Measurements from ENCODE around the gene TBCD. TPM values are rescaled to one million over a fixed set of nuclear protein-coding genes. Genes with fewer than 3 reads are reported as not detected.

TBCD gene
- total and polyA plus RNA-seq, 9 of the 15 experiments (the other 6 are each of a cell fraction or from before 2014, with no cell fraction given), result 8.9 to 98.5 (median 28.0) TPM

- intact Hi-C loops (cut with micrococcal nuclease), result no loop called here
Measured at GRCh38 chr17:82880620-82881323, 128.9 kb downstream of the TBCD start.

GRCh38 chr17:82881324-82881823 lies 129.5 kb downstream of the TBCD start:
- peak overlapping the region in 1 of 2 experiments; percentile 4; a peak in 1 of 4 replicates for H3K9ac ChIP-seq (ENCODE audit: insufficient read depth in 1 of 2, low read depth in 2 of 2, low read length in 2 of 2)
- ChIA-PET POLR2A (interaction anchor here (1.0 kb wide), 1 partner anchor 11 kb away, joined by 3 read pairs; no protein-coding TSS in a partner anchor), CTCF (ENCODE audit: low intra/inter-chr PET ratio) (no interaction called here)
- in situ Hi-C loops (cut with MboI) (no loop called here), intact Hi-C loops (cut with micrococcal nuclease) (no loop called here)
- no peak overlapping the region for H3K27ac ChIP-seq (ENCODE audit: extremely low read depth, low read depth, low read length)
- DNase-seq (ENCODE audit: extremely low read depth in 1 of 4, low spot score in 3 of 4) (no peak), FAIRE-seq (no peak), ATAC-seq (no peak)
- 94% methylated on average over 21 of the region's 21 CpGs for WGBS (ENCODE audit: insufficient coverage, low coverage, missing lambda C conversion rate)
- no peak for TF ChIP-seq ZNF217 (CRISPR knock-in tag; IDR thresholded peaks at IDR 0.05)
- 0 out of 2 replicates have a peak, but pooled peaks have one; percentile 21 for TF ChIP-seq ZFX (CRISPR knock-in tag; IDR thresholded peaks at IDR 0.05)
- no peaks in the 10 kb centered on the region for H3K9me3 ChIP-seq (replicated peaks; ENCODE audit: control insufficient read depth, insufficient read depth, low read depth, low read length)
- no peak overlapping the region for H3K4me3 ChIP-seq
- no peak overlapping the region for H3K4me2 ChIP-seq (ENCODE audit: insufficient read depth, low read length)
- no peaks in the 10 kb centered on the region for H4K20me1 ChIP-seq (replicated peaks; ENCODE audit: control insufficient read depth, insufficient read depth, low read length)
- peaks cover 17% of the 10 kb centered on the region; the same call in 2 of the 3 replicates for H3K36me3 ChIP-seq (ENCODE audit: control insufficient read depth, insufficient read depth, low read length)
- peaks cover 39% of the 10 kb centered on the region for H3K79me2 ChIP-seq (ENCODE audit: control insufficient read depth, insufficient read depth, low read length)
- no peaks in the 10 kb centered on the region for H3K9me1 ChIP-seq (ENCODE audit: control insufficient read depth, insufficient read depth, low read length)
- no peak overlapping the region for H2AFZ ChIP-seq (ENCODE audit: low read depth, low read length)
- BruUV-seq (replicated peaks), result no TSS peak
- H3K4me1 ChIP-seq (replicated peaks in 1 of 2; ENCODE audit: control insufficient read depth in 2 of 2, insufficient read depth in 2 of 2, low read length in 2 of 2), result peaks cover 31 to 63% of the 10 kb centered on the region in 2 experiments
- H3K27me3 ChIP-seq (ENCODE audit: control insufficient read depth in 2 of 2, insufficient read depth in 2 of 2, low read length in 2 of 2), result no peaks in the 10 kb centered on the region

More at GRCh38 chr17:82880620-82881323, 128.9 kb downstream of the TBCD start:
- ChIA-PET POLR2A (interaction anchor here (1.0 kb wide), 1 partner anchor 11 kb away, joined by 3 read pairs; no protein-coding TSS in a partner anchor), CTCF (ENCODE audit: low intra/inter-chr PET ratio) (no interaction called here)
- Histone ChIP-seq H3K4me1 (replicated peaks in 1 of 2; ENCODE audit: control insufficient read depth in 2 of 2, insufficient read depth in 2 of 2, low read length in 2 of 2) (peaks cover 32 to 61% of the 10 kb centered on the region in 2 experiments), H4K20me1 (replicated peaks; ENCODE audit: control insufficient read depth, insufficient read depth, low read length) (no peaks in the 10 kb centered on the region), H2AFZ (ENCODE audit: low read depth, low read length) (no peak overlapping the region), H3K27ac (ENCODE audit: extremely low read depth, low read depth, low read length) (no peak overlapping the region), H3K36me3 (ENCODE audit: control insufficient read depth, insufficient read depth, low read length) (peaks cover 17% of the 10 kb centered on the region; the same call in 1 of the 3 replicates), H3K9me1 (ENCODE audit: control insufficient read depth, insufficient read depth, low read length) (no peaks in the 10 kb centered on the region), H3K9me3 (replicated peaks; ENCODE audit: control insufficient read depth, insufficient read depth, low read depth, low read length) (no peaks in the 10 kb centered on the region), H3K4me2 (ENCODE audit: insufficient read depth, low read length) (no peak overlapping the region), H3K9ac (ENCODE audit: insufficient read depth in 1 of 2, low read depth in 2 of 2, low read length in 2 of 2) (peak overlapping the region in 1 of 2 experiments; percentile 70; a peak in 2 of 4 replicates), H3K4me3 (no peak overlapping the region), H3K79me2 (ENCODE audit: control insufficient read depth, insufficient read depth, low read length) (peaks cover 37% of the 10 kb centered on the region), H3K27me3 (ENCODE audit: control insufficient read depth in 2 of 2, insufficient read depth in 2 of 2, low read length in 2 of 2) (no peaks in the 10 kb centered on the region)
- in situ Hi-C loops (cut with MboI), result no loop called here
- BruUV-seq (replicated peaks), result no TSS peak
- FAIRE-seq (no peak), DNase-seq (ENCODE audit: extremely low read depth in 1 of 4, low spot score in 3 of 4) (no peak), ATAC-seq (no peak)
- 92% methylated on average over 16 of the region's 25 CpGs for WGBS (ENCODE audit: insufficient coverage, low coverage, missing lambda C conversion rate)
- TF ChIP-seq ZFX (CRISPR knock-in tag; IDR thresholded peaks at IDR 0.05), result 0 out of 2 replicates have a peak, but pooled peaks have one; percentile 8
- TF ChIP-seq HLTF (IDR thresholded peaks at IDR 0.05), result no peak
